Right cardiac atrium (tissue), 5 donors: ENCODE data around the gene DUSP5. TPM values are rescaled to one million over a fixed set of nuclear protein-coding genes. Genes with fewer than 3 reads are reported as not detected.

Experiments
- ATAC-seq, 2 donors: fragments of 200-7000 bp; cut with Tn5 transposase; one replicate each; pipeline versions ENCODE4 v1.8.0 to v1.9.1; 2020; ENCODE audit warnings: moderate library complexity in 2 of 2, mild to moderate bottlenecking in 1 of 2
- DNase-seq, 3 donors: peaks; one replicate each; pipeline ENCODE4 v3.0.0-alpha.2; 2020
- H3K27ac ChIP-seq: one replicate; pipeline ENCODE4 v1.5.1; 2013; ENCODE audit warnings: mild to moderate bottlenecking, low read length, control low read depth, moderate library complexity
- H3K27me3 ChIP-seq: one replicate; pipeline ENCODE4 v1.6.1; 2013; ENCODE audit not compliant: control insufficient read depth, insufficient read depth
- H3K4me1 ChIP-seq: one replicate; pipeline ENCODE4 v1.6.1; 2013; ENCODE audit warnings: low read length; ENCODE audit not compliant: control insufficient read depth, insufficient read depth
- H3K4me3 ChIP-seq: one replicate; pipeline ENCODE4 v1.5.1; 2013; ENCODE audit warnings: low read length, control low read depth
- H3K9me3 ChIP-seq: one replicate; pipeline ENCODE4 v1.6.1; 2013; ENCODE audit warnings: low read length; ENCODE audit not compliant: control insufficient read depth
- WGBS: extraction: QIAGEN DNeasy Blood & Tissue Kit; methylation state at CpG from one replicate; pipeline ENCODE4 v1.1.7; 2013; 5-methylcytosine and 5-hydroxymethylcytosine counted together
- intact Hi-C, 4 donors: fragments of 100-400 bp; cut with DNase I; formaldehyde crosslinking; loops; one replicate each; pipeline versions ENCODE4 v1.11.0 to v1.14.0; 2022 to 2023
- polyA plus RNA-seq: library from polyadenylated mRNA; stranded (reverse); fragments of 200-250 nt; gene quantifications from one replicate; pipeline ENCODE4 v1.2.3, GENCODE V29; 2013
- total RNA-seq, 4 donors: library from RNA; stranded (reverse); fragmentation: NEBNext Ultra II Directional; extraction: Animal tissue kit (Norgen Biotek cat#: 25700); gene quantifications; one replicate each; pipeline ENCODE4 v1.2.1, GENCODE V29; 2021
- donor health status: healthy with polysubstance abuse.
- donor health status: DM: no; HTN: yes; CAD: no.
- donor health status: DM: no; HTN: no; CAD: no.
- donor health status: DM: no; HTN: yes; CAD: no; lungs with severe emphysema.
- donor health status: DM: yes; HTN: yes; CAD: no.

The DUSP5 gene
- total and polyA plus RNA-seq, 5 donors: 9.8 to 25.6 (median 16.8) TPM

DNA sequence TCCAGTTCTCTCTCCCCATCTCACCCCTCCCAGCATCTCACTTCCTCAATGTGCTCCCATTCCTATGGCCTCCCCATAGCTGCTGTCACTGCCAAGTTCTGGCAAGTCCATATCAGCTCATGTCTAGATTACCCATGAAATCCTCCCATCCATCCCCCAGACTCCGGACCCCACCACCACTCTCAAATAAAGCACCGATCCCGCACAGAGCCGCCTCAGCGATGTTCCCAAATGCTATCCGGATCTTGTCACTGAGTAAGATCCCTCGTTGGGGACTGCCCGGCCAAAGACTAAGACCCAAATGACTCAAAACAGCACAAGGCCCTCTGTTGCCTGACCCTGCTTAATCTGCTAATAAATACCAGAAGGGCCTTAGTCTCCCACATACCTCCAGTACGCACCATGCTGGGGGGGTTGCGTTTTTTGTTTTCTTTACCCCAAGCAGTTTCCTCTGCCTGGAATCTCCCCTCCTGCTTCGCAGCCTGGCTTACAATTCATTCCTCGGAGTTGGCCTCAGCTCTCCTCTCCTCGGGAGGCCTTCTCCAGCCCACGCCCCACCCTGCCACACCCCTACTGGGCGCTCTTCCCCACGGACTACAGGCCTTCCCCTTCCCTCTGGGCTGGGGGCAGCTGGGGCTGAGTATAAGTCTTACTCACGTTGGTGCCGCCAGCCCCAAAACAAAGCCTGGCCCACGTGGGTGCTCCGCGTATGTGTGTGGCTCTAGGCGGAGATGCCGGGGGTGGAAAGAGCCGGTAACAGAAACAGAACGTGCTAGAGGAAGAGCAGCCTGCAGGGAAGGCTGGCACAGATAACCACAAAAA is 1.8 kb upstream of the DUSP5 start:
- whole genome bisulfite sequencing: 41% methylated on average over 25 of the region's 25 CpGs
- Histone ChIP-seq H3K4me3 (no peak overlapping the region), H3K27me3 (no peaks in the 10 kb centered on the region), H3K9me3 (no peaks in the 10 kb centered on the region), H3K27ac (peak overlapping the region; percentile 34), H3K4me1 (peaks cover 12% of the 10 kb centered on the region)
- ATAC-seq (peak; percentile 5 to 71), DNase-seq (peak; percentile 74 to 77 (median 75))
- intact Hi-C loops: no loop called here

DNA sequence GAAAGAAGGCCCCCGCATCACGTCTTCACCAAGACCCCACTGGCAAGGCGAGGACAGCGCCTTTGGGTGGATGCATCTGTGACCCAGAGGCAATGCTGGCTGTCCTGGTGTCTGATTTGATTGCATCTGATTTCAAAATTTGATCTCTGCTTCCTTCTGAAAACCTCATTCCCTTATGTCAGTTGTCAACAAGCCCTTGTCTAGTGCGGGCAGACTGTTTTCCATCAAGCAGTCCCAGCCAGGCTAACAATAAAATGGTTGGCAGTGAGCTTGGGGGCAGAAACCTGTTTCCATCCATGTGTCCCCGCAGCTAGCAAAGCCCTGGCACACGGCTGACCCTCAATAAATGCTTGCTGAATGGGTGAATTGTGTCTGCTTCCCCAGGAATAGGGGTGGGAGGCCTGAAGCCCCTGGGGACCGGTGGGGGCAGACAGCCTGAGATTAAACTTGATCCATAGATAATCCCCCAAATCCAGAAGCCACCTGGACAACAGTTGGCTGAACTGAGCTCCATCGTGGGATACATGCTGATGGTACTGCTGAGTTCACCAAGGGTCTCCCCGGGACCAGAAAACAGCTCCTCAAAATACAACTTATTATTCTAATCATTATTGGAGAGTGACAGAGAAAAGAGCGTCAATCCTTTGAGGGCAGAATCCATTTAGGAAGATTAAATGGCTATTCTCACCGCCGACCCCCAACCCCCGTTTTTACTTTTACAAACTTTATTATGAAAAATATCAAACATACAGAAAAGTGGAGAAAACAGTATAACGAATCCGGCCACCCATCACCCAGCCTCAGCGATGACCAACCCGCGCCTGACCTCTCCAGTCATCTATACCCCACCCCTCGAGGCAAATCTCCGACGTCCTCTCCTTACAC is 912 bp upstream of the DUSP5 start:
- H3K9me3 ChIP-seq: no peaks in the 10 kb centered on the region
- ATAC-seq: no peak
- H3K27ac ChIP-seq: peak overlapping the region; percentile 75
- H3K4me3 ChIP-seq: peak overlapping the region; percentile 67
- no peak for DNase-seq
- peaks cover 16% of the 10 kb centered on the region for H3K4me1 ChIP-seq
- H3K27me3 ChIP-seq: no peaks in the 10 kb centered on the region
- intact Hi-C loops: no loop called here
- 15% methylated on average over 22 of the region's 22 CpGs for WGBS

DNA sequence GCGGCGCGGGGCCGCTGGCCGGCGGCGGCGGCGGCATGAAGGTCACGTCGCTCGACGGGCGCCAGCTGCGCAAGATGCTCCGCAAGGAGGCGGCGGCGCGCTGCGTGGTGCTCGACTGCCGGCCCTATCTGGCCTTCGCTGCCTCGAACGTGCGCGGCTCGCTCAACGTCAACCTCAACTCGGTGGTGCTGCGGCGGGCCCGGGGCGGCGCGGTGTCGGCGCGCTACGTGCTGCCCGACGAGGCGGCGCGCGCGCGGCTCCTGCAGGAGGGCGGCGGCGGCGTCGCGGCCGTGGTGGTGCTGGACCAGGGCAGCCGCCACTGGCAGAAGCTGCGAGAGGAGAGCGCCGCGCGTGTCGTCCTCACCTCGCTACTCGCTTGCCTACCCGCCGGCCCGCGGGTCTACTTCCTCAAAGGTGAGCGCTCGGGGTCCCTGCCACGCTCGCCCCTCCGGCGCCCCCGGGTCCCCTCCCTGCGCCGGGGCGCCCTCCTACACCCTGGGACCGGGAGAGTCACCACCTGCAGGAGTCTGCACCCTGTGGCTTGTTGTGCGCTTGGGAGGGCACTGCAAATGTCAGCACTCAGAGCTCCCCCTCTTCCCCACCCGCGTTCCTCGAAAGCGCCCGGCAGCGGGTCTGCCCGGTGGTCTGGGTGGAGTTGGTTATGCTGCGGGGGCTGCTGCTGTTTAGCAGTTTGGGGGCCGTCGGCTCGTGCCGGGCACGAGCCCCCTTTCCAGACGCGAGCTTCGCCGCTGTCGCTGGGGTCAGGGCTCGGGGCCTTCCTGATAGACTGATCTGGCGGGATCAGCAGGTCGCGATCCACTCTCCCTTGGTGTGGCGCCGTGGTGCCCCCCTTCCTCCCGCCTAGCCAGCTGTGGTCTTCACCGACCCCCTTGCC is 627 bp downstream of the DUSP5 start:
- ATAC-seq (no peak), DNase-seq (peak; percentile 69 to 83 (median 83))
- WGBS: 3% methylated on average over 107 of the region's 107 CpGs
- Histone ChIP-seq H3K4me3 (peak overlapping the region; percentile 67), H3K27me3 (no peaks in the 10 kb centered on the region), H3K4me1 (peaks cover 21% of the 10 kb centered on the region), H3K27ac (peak overlapping the region; percentile 73), H3K9me3 (no peaks in the 10 kb centered on the region)
- intact Hi-C loops: no loop called here

DNA sequence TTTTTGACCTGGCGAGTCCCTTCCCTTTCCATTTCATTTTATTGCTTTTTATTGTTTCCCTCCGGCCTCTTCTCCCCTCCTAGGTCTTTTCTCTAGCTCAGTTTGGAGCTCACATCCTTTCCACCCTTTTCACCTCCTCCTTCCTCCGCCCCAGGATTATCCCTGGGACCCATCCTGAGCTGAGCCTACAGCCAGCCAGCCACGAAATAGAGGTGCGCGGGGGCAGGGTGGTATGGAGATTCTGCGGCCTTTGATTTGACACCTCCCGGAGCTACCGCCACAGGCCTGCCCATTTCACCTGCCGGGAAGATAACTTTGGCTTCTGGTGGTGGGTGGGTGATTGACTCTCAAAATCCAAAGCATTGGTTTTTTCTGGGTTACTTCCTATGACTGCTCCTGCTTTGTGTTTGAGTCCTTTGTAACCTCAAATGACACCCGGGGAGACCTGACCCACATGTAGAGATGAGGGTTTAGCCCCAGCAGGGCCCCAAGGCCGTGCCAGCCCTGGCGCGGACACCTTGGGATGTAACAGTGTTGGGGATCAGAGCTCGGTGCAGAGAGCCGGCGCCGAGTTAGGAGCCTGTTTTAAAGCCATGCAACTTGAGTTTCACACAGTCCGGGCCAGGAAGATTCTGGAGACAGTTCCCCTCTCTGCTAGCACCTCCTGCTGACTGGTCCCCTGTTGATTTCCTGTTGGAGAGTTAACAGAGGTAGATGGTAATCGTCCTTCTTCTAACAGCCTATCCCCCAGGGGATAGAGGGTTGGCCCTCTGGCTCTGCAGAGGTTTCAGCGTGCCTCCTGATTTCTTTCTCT is 1.5 kb downstream of the DUSP5 start:
- DNase-seq (peak in 1 of 3 donors; percentile 65), ATAC-seq (no peak)
- 46% methylated on average over 21 of the region's 21 CpGs for WGBS
- H3K27me3 ChIP-seq: no peaks in the 10 kb centered on the region
- H3K27ac ChIP-seq: peak overlapping the region; percentile 73
- intact Hi-C loops: no loop called here
- no peaks in the 10 kb centered on the region for H3K9me3 ChIP-seq
- H3K4me3 ChIP-seq: peak overlapping the region; percentile 67
- H3K4me1 ChIP-seq: peaks cover 21% of the 10 kb centered on the region

DNA sequence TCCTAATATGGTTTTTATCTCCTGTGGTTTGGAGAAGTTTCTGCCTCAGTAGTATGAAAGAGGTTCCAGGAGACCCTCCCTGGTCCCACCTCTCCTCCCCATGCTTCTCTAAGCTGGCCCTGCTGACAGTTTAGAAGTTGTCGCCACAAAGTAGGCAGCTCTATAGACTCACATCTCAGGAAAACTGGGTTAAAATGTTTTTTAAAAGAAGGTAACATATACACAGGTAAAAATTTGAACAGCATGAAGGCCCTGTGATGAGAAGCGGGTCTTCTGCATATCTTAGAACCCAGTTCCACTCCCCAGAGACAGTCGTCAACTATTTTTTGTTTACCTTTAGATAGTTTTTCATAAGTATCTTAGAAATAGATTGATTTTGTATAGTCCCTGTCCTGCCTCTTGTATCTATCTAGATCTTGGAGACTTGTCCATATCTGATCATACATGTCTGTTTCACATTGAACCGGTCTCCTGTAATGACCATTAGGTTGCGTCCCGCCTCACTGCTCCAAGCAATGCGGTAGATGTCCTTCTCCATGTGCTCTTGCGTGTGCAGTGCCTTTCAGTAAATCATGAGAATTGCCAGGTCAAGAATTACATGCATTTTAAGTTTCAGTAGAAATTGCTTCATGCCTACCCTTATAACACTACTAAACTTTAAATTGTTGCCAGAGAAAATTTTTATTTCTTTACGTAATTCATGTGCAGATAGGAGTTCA is 2.2 kb downstream of the DUSP5 start:
- Histone ChIP-seq H3K4me1 (peaks cover 26% of the 10 kb centered on the region), H3K4me3 (peak overlapping the region; percentile 67), H3K9me3 (no peaks in the 10 kb centered on the region), H3K27me3 (no peaks in the 10 kb centered on the region), H3K27ac (peak overlapping the region; percentile 74)
- intact Hi-C loops: no loop called here
- 56% methylated on average over 9 of the region's 9 CpGs for whole genome bisulfite sequencing
- DNase-seq (no peak), ATAC-seq (no peak)

DNA sequence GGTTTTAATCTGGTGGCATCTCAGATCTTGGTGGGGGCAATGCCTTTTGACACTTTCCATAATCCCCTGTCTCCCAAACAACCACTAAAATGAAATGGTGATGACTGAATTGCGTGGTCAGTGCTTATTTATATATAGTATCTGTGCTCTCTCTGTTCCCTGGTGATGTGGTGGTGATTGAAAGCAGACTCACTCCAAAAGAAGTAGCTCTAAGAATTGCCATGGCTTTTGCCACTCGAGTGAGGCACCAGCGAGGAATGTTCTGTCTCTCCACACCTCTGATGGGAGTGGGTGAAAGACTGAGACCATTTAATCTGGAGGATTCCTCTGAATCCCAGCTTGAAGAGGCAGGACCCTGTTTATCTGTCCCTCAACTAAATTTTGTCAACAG is 2.8 kb downstream of the DUSP5 start:
- peaks cover 26% of the 10 kb centered on the region for H3K4me1 ChIP-seq
- H3K27ac ChIP-seq: peak overlapping the region; percentile 74

DNA sequence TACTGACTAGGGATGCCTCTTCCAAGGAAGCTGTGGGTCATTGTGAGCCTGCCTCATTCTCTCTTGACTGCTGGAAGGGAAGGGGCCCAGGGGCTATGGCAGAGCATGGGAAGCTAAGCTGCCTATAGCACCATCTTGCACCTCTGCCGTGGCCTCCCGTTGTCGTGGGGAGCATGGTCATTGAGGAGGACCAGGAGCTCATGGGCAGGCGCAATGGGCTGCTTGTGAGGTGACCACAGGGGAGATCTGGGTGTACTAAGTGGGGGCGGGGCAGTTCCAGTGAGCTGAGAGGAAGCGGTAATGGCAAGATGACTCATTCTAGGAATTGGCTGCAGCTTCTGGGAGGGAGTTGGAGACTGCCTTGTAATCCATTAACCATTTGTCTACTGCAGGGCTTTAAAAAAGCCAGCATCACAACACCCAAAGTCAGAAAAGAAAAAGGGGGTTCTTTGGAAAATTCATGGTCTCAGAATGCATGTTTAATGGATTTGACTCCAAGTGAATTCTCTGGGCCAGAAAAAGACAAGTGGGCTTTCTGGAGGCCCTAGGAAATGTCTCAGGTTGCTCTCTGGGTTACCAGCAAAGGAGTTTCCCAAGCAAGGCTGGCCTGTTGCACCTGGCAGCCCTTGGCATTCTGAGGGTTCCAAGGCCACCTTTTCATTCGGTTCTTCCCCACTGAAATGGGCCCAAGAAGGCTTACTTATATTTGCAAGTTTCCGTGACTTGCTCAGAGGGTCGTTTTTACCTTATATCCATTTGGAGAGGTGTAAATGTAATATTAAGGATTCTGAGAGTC is 3.6 kb downstream of the DUSP5 start:
- peak; percentile 66 to 67 for ATAC-seq
- peaks cover 27% of the 10 kb centered on the region for H3K4me1 ChIP-seq
- H3K4me3 ChIP-seq: peak overlapping the region; percentile 15

More for the DNA sequence above, 2.8 kb downstream of the DUSP5 start:
- peak in 1 of 2 donors; percentile 18 for ATAC-seq
- no peak for DNase-seq
- Histone ChIP-seq H3K4me3 (peak overlapping the region; percentile 1), H3K9me3 (no peaks in the 10 kb centered on the region), H3K27me3 (no peaks in the 10 kb centered on the region)
- intact Hi-C loops: no loop called here
- WGBS: 33% methylated on average over 3 of the region's 3 CpGs

DNA sequence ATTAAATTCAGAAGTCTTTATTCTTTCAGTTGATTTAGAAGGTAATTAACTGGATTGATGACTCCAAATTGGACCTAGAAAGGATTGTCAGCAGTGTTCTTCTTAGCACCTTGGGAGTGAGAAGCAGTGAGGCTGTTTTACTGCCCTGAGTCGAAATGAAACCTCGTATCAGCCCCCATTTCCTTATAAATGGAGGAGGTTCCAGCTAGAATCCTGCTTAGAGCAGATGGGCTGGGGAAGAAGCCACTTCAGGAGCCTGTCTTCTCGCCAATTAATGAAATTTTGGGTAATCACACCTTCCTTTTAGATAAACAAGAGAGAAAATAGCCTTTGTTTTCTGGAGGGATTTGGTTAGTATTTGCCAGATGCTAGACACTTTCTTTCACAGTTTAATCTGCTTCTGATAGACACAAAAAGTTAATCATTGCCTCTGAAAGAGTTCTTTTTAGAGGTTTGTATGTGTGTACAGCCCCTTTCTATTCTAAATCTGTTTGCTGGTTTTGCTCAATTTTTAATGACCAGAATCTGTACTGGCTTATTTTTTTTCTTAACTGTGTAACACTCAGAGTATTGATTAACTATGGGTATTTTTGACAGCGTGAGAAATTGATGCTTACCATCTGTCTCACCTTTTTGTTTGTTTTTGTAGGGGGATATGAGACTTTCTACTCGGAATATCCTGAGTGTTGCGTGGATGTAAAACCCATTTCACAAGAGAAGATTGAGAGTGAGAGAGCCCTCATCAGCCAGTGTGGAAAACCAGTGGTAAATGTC is 4.6 kb downstream of the DUSP5 start:
- Histone ChIP-seq H3K4me3 (no peak overlapping the region), H3K27me3 (no peaks in the 10 kb centered on the region), H3K4me1 (peaks cover 28% of the 10 kb centered on the region), H3K27ac (peak overlapping the region; percentile 75), H3K9me3 (no peaks in the 10 kb centered on the region)
- no peak for ATAC-seq
- WGBS: 36% methylated on average over 6 of the region's 6 CpGs
- DNase-seq: no peak
- intact Hi-C loops: no loop called here

More for the DNA sequence above, 3.6 kb downstream of the DUSP5 start:
- WGBS: 22% methylated on average over 9 of the region's 9 CpGs
- DNase-seq: peak; percentile 93 to 95 (median 94)
- intact Hi-C loops: no loop called here
- peak overlapping the region; percentile 74 for H3K27ac ChIP-seq
- no peaks in the 10 kb centered on the region for H3K9me3 ChIP-seq
- H3K27me3 ChIP-seq: no peaks in the 10 kb centered on the region
